Bone marrow (tissue), 2 donors: Measurements from ENCODE around the gene C5orf47.
A peak's percentile ranks its signal among the peaks of the same experiment; 100 is the strongest.

Experiments
- DNase-seq, 2 donors: peaks; one replicate each; lab custom pipeline; 2025; lab: John Stamatoyannopoulos, UW

Gene C5orf47

DNA sequence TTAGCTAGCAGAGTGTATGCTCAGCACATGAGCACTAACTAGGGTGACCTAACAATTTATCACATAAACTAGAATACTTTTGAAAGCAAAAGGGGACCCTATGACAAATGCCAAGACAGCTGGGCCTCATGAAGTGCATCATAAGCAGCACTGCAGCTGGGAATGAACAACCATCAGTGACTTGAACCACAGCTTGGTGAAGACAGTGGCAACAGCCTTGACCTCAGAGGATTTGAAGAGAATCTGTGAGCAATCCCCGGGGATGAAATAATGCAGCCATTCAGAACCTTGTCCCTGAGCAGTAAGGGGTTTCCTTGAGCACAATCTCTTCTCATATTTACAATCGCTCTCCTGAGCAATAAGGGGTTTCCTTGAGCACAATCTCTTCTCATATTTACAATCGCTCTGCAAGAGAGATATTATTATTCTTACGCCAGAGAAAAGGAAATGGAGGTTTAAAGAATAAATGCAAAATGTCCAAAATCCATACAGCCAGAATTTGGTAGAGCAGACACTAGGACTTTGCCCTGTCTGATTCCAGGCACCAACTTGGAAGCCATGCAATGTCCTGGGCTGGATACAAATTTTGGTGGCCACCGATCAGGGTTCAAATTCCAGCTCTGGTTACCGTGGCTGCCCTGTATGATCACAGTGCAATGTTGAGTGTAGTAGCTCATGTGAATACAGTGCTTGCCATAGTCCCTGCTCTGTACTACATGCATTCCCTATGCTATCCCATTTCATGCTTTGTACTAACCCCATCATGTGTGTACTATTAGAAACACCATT lies 55.7 kb downstream of the C5orf47 start:
- no peak for DNase-seq

DNA sequence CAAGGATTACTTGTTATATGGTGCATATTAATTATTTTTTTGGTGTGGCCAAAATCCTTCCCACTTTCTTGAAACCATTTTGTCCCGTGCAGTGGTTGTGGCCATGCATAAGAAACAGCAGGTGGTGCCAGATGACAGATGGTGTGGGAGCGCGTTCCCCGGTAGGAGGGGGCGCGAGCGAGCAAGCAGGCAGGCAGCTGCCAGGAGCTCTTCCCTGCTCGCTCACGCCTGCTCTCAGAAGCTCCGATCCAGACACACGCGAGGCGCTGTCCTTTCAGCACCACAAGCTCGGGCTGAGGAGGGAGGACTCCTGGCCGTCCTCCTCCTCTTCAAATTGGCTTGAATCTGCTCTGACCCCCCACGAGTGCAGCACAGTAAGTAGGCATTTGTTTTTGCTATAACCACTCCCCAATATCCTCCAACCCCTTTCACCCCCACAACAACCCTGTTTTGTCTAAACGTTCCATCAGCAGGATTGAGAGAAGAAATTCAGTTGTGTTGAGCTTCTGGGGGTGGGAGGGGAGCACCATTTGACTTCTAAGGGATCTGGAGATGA lies 56.6 kb downstream of the C5orf47 start, which contains the start of gene NSG2:
NSG2 (plus strand) TSS at position 237 of the 556 bp plus-strand sequence. CDS start 1,050 bp downstream, outside the sequence.
- peak in 1 of 2 donors; percentile 31 for DNase-seq

DNA sequence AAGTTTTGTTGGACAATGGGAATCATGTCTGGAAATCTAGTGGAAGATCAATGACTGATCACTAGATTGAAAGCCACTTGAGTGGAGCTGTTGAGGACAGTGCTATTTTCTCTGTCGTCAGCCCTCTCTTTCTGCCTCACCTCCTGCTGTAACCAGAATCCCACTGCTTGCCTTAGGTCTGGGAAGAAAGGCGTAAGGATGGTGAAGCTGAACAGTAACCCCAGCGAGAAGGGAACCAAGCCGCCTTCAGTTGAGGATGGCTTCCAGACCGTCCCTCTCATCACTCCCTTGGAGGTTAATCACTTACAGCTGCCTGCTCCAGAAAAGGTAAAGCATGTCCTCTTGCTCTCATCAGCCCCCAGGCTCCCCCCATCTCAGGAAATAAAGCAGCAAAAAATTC lies 57.6 kb downstream of the C5orf47 start:
- DNase-seq = no peak

DNA sequence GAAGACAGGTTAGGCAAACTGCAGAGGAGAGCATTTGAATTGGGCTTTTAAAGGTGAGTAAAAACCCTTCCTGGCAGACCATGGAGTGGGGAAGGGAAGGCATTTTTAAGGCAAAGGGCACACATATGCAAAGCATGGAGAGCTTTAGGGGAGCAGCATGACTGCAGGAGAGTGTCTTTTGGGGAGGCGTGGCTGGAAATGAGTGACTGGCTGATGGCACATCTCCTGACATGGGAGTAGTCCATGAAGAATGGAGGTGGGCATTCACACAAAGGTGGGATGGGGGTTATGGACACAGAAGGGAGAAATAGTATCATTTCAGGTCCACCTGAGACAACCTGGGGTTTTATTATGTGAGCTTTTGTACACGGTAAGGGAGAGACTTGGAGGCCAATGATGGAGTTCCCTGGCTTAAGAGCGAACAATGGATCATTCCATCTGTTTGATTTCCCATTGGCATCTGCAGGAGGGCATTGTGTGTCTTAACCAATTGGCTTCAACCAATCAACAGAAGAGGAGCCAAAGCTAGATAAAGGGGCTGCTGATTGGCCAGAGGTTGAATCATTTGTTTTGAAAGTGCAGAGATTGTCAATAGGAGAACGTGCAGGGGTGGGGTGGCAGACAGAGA lies 58.6 kb downstream of the C5orf47 start:
- no peak for DNase-seq

DNA sequence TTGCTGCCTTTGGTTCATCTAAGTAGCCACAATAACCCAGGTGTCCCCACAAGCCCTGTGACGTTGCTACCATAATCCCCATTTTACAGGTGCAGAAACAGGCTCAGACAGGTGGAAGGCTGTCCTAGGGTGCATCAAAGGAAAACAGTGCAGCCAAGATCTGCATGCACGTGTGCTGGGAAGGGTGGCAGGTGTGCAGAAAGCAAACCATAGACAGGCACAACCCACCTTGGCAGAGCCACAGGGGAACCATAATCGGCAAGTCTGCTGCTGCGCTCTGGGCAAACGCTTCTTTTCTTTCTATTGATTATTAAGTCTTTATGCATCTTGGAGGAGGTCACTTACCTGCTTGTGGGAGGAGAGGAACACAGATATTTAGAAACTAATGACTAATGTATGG lies 63.7 kb downstream of the C5orf47 start:
- no peak for DNase-seq

DNA sequence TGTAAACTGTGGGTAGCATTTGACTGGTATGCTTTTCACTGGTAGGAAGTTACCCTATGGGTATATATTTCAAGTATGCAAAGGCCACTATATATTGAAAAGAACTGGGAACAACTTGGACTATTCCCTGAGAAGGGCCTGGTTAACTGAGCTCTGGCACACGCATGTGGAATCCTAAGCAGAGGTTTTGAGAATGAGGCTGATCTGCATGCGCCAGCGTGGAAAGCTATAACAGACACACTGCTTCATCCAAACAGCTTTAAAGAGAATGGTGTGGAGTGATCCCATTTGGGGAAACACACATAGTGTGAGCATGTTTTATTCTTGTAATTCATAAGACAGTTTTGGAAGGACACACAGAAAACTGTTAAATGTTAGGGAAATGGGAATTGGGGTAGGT lies 64.9 kb downstream of the C5orf47 start:
- DNase-seq = no peak
